ENCODE data around the gene USB1. TPM values are rescaled to one million over a fixed set of nuclear protein-coding genes. Genes with fewer than 3 reads are reported as not detected.

Gene USB1
- total RNA-seq, 1 donor from 2014 or later, result 5.0 TPM

- DNase-seq, result no peak
Measured at GRCh38 chr16:58049232-58050185, 48.3 kb downstream of the USB1 start.

DNA sequence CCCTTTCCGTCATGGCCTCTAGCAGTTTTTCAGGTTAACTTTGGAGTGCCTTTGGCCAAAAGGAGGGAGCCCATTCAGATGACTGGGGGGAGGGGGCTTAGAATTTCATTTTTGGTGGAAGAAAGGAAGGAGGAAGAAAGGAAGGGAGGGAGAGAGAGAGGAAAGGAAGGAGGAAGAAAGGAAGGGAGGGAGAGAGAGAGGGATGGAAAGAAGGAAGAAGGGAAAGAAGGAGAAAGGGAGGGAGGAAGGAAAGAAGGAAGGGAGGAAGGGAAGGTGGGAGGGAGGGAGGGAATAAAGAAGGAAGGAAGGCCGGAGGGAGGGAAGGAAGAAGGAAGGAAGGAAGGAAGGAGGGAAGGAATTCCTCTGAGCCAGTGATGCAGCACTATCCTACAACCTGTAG is 50.1 kb downstream of the USB1 start:
- DNase-seq, result no peak

- no peak for DNase-seq
Measured at GRCh38 chr16:58051821-58052603, 50.8 kb downstream of the USB1 start.

DNA sequence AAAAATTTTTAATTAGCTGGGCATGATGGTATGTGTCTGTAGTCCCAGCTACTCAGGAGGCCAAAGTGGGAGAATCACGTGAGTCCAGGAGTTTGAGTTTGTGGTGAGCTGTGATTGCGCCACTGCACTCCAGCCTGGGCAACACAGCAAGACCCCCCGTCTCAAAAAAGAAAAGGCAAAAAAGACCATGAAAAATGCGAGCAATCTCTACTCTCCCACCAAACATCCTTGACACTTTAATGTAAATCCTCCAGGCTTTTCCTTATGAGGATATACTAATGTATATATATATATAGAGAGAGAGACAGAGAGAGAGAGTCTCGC is 52.4 kb downstream of the USB1 start:
- DNase-seq, result no peak

- DNase-seq, result no peak
Measured at GRCh38 chr16:58054289-58054688, 53.1 kb downstream of the USB1 start.

GRCh38 chr16:58056580-58056979 is 55.4 kb downstream of the USB1 start:
- DNase-seq, result no peak

DNA sequence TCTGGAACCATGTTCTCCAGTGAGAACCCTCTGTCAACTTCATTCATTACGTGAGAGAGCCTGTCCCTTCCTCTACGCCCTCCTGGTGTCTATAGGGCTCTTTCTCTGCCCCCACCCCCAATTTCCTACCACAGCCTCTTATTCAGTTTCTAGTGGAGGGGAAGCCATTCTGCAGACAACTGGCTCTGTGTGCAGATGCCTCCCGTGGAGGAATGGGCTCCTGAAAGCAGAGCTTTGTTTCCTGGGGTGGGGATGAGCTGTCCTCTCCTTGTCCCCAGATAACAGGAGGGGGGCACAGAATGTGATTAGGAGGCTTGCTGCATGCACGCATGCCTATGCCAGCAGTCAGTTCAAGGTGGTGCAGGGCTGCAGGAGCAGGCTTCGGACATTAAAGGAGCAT is 55.9 kb downstream of the USB1 start:
- DNase-seq, result no peak

- no peak for DNase-seq
Measured at GRCh38 chr16:58057784-58058183, 56.6 kb downstream of the USB1 start.

GRCh38 chr16:58062821-58063220 is 61.6 kb downstream of the USB1 start:
- no peak for DNase-seq

DNA sequence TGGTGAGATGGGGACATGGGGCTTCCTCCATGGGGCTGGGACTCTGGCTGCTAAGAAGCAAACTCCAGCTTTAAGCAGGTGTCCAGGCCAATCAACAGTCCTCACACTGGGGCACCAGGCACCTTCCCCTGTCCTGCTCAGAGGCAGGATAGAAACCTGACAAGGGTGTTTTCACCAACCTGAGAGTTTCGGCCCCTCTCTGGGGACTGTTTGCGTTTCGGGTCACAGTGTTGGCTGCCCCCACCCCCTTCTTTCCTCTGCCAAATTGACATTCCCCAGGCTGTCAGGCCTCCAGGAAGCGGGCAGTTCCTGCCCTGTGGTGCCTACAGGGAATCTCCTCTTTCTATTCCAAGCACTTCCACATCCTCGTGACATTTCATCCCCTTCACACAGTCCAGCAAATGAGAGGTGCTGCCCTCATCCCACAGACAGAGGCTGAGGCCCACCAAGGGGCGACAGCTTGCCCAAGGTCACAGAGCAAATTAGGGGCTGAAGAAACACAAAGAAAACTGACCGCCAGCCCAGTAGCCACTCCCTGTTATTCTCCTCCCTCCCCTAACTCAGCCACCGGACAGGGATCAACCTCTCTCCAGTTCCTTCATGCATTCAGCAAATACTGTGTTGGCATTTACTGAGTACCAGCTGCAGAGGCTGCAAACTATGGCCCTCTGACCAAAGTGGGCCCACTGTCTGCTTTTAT is 62.3 kb downstream of the USB1 start:
- DNase-seq, result no peak

DNA sequence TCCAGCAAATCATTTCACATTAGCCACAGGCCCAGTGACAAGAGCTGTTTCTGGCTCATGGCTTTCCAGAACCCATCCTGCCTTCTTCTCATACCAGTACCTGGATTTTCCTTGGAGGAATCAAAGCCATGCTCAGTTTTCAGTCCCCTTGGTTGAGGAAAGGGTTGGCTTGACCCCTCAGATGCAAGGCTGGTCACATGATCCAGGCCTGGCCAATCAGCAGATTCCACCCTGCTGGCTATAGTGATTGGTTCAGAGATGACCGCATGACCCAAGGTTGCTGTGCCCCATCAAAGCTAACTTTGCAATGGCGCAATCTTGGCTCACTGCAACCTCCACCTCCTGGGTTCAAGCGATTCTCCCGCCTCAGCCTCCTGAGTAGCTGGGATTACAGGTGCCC is 69.4 kb downstream of the USB1 start:
- DNase-seq, result no peak

Other genes starting within 250 kb of the USB1 start
- 44.6 TPM for gene KIFC3, start 198.9 kb upstream of the USB1 start, total RNA-seq
- not detected for gene CNGB1, start 30.3 kb upstream of the USB1 start, total RNA-seq
- 4.2 TPM for gene ZNF319, start 735 bp upstream of the USB1 start, total RNA-seq
- gene MMP15, start 24.3 kb downstream of the USB1 start, total RNA-seq, result 12.6 TPM
- gene CFAP20, start 128.0 kb downstream of the USB1 start, total RNA-seq, result 82.8 TPM
- gene CSNK2A2, start 196.7 kb downstream of the USB1 start, total RNA-seq, result 19.0 TPM

Data from occipital lobe (tissue), 2 donors.